HG03095 (cell line): ENCODE data around the gene ITPRID2.
A peak's percentile ranks its signal among the peaks of the same experiment; 100 is the strongest.

ENCODE experiments used
- ATAC-seq: cut with Tn5 transposase; IDR thresholded peaks from one replicate; pipeline ENCODE4 v1.9.1; 2021; ENCODE audit warnings: moderate library complexity; ENCODE audit not compliant: unreplicated experiment

Gene ITPRID2

GRCh38 chr2:181891258-181891965 lies at the start of gene ITPRID2:
Gene ITPRID2 (plus strand): TSS chr2:181891730. CDS start chr2:181892067, 337 bp downstream.
- ATAC-seq = peak; percentile 93

- no peak for ATAC-seq
Measured at GRCh38 chr2:181844551-181845290, 46.8 kb upstream of the ITPRID2 start.

DNA sequence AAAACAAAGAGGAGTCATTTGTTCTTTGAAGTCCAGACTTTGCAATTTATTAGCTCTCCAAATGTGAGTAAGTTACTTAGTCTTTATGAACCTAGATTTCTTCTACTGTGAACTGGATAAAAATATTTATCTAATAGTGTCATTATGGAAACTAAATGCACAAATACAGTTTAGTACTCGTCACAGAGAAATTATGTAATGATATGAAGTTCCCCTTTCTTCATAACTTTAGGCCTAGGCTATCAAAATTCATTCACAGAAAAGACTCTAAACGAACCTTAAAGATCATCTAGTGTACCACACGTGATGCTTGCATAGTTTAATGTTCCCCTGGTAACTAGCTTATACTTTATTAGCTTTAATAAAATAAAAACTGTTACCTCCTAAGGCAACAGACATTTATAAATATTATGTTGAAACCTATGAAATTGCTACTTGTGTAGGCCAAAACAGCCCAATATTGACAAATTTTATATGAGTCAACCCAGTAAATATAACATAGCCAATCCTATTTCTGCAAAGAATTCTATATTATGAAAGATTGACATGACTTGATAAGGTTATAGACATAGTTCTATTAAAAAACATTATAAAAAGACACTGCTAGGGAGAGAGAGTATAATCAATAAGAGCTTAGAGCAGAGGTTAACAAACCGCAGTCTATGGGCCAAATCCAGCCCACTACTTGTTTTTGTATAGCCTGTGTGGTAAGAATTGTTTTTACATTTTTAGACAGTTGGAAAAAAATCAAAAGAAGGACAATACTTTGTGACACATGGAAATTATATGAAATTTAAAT lies 44.9 kb upstream of the ITPRID2 start:
- no peak for ATAC-seq

- no peak for ATAC-seq
Measured at GRCh38 chr2:181847198-181847556, 44.4 kb upstream of the ITPRID2 start.

- ATAC-seq = no peak
Measured at GRCh38 chr2:181847702-181848101, 43.8 kb upstream of the ITPRID2 start.

DNA sequence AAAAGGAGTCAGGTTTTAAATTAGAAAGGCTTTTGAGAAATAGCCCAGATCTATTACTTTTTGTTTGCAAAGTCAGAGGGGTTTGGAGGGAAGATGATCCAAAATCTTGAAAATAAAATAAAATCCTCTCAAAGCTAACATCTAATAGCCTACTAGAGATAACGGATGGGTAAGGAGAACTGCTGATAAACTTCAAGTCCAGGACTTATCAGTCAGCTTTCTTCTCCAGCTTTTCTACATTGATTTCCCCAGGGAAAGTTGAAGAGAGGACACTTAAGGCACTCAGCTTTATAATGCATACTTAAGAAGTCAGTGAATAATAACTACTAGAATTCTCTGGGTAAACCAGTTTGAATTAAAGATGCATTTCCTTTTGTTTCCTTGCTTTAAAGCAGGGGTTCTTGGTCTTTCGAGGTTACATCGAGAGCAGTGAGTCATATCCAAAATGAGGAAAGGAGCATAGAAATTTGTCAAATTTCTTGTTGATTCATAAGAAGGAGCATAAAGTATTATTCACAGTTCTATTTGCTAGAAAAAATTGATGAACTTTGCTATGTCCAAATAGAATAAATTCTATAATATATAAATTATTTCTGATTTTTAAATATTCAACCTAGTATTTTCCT lies 43.2 kb upstream of the ITPRID2 start:
- no peak for ATAC-seq

DNA sequence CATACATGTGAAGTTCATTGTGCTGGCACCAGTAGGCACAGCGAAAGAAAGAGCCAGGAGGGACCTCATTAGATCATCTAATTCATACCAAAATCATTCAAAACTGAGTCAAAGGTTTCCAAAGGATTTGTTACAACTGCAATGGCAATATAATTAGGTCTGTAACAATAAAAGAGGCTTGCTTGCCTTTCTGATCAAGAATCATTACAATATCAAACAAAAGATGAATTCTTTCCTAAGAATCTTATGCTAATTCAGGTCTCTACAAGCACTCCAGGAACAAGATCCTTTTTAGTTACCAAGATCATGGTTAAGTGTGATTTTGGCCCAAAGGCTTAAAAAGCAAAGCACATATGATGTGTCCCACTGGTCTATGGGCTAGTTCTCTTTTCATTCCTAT lies 41.9 kb upstream of the ITPRID2 start:
- no peak for ATAC-seq

DNA sequence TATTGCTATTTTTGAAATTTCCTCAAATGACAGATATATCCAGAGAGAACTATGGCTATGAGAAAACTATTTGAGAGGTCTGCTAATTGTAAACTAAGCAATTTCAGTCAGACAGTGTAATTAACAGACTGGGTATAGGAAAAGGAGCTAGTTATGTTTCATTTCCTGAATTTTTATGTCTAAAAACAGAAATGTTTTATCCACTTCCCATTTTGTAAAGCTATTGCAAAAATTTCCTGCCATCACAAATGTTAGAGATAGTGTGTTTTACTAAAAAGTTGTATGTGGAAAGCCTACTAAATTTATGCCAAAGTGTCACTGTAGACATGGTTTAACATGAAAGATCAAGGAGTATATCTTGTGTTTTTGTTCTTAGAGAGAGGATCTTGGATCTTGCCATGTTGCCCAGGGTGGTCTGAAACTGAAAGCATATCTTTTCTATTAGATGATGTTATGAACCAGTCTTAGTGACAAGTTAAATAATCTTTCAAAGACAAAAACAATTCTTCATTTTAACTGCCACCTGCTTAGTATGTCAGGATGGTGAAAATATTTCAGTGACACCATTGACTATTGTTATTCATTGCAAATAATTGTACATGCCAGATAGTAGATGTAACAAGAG lies 40.5 kb upstream of the ITPRID2 start:
- no peak for ATAC-seq

- no peak for ATAC-seq
Measured at GRCh38 chr2:181851726-181852125, 39.8 kb upstream of the ITPRID2 start.

DNA sequence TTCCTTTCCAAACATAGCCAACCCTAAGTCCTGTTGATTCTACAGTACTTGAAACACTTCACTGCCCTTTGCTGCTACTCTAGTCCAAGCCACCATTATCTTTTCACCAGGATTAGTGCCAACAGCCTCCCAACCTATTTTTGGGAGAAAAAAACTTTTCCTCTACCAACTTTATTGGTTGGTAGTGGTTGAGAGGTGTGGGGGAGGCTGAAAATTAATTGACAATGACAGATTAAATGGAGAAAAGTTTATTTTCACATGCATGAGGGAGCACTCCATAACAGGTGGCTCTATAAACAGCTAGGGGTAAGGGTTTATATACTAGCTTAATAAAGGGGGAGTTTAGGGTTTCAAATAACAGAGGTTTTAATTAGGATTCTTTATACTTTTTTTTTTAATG lies 37.8 kb upstream of the ITPRID2 start:
- no peak for ATAC-seq

DNA sequence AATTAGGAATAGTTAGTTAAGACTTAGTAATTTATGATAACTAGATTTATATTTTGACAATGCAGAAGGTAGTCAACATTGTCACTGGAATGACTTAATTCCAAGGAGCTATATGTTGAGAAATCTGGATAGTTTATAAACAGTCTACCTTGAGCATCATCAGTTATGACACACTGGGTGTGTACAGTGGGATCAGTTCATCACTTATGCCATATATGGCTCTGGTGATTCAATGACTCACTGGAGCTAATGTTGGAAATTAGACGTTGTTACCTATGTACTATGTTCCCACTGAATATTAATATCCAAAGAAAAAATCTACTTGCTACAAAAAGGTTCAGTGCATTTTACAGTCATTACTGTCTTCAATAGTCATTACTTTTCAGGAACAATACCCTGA lies 34.0 kb upstream of the ITPRID2 start:
- no peak for ATAC-seq

DNA sequence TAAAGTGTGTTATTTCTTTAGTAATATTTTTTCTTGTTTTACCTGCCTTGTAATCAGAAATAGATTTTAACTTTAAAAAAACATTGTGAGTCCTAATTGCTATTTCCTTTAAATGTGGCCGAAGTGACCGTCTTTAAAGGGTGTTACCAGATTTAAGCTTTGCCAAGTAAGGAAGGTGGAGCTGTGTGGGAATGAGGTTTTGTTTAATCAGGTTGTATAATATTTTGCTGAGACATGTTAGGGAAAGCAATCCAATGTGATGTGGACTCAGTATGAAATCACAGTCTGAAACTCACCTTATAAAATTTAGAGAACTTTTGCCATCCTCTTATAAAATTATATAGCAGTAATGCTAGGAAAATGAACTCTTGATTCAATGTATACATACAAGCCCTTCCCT lies 32.9 kb upstream of the ITPRID2 start:
- ATAC-seq = no peak

GRCh38 chr2:181859123-181859522 lies 32.4 kb upstream of the ITPRID2 start:
- no peak for ATAC-seq

DNA sequence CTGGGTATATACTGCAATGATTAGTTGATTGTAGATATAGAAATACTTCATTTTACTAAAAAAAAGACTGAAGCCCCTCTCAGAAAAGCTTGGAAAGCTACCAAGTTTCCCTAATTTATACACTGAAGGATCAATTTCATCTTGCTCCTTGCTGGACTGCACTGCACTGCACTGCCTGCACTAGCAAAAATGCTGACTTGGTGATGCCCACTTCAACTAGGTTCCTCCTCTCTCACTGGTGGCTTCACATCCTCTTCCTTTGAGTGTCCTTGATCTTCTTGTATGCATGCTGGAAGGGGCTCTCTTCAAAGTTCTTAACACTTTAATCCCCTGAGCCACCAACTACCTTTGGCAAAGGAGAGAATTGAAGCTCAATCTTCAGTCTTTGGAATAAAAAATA lies 31.7 kb upstream of the ITPRID2 start:
- no peak for ATAC-seq

GRCh38 chr2:181861379-181861778 lies 30.2 kb upstream of the ITPRID2 start:
- ATAC-seq = no peak

DNA sequence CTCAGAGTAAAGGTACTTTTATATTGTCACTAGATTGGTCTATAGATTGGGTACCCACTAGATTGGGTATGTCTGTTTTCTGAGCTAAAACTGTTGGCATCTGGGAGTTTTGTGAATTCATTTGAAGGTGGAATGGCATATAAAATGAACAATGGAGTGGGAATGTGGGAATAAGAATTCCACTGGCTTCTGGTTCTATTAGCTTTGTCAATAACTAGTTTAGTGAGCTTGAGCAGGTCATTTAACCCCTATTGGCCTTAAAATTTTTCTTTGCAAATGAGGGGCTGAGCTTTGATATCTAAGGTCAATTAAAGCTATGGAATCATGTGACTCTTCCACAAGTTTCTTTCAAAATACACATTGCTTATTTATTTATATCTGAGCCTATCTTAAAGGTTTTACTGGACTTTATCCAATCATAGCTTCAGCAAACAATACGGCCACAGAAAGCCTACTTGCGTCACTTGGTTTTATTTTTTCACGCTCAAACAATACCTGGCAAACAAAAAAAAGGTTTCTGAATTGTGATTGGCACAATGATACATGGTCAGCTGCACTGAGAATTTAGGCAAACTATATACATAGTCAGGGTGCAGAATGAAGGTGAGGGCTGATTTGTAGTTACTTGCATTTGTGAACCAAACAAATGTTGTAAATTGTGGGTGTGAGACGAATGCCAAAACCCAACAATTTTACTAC lies 28.8 kb upstream of the ITPRID2 start:
- ATAC-seq = no peak

DNA sequence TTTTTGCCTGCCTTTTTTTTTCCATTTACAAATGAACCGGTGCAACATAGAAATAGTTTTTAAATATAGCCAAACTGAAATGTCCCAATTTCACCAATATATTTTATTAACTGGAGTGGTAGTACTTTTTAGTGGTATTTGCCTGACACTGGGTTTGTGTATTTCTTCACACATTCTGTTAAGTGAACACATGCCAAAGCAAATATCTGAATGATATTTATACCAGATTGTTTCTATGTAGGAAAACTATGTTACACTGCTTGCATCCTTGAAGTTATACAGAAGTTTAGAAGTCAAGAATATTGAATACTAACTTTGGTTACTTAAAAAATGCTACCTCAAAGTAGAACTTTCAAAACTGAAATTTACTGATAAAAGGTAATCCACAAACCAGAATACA lies 19.4 kb upstream of the ITPRID2 start:
- no peak for ATAC-seq

DNA sequence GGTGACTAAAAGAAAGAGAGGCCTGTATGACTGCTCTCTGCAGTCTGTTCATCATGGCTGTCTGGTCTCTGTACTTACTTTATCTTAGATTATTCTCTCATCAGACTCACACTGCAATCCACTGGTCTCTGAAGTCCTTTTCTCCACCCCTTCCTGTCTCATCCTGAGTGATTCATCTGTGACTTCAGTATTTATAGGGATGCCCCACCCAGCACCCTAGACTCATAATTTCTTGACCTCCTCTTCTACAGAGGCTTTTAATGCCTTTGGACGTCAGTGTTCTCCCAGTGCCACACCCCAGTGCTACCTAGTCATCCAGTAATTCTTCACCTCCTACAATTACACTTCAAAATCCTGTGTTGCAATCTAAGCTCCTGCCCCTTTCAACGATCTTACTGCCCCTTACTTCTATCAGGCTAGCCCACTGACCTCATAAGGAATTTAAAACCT lies 14.9 kb upstream of the ITPRID2 start:
- no peak for ATAC-seq

DNA sequence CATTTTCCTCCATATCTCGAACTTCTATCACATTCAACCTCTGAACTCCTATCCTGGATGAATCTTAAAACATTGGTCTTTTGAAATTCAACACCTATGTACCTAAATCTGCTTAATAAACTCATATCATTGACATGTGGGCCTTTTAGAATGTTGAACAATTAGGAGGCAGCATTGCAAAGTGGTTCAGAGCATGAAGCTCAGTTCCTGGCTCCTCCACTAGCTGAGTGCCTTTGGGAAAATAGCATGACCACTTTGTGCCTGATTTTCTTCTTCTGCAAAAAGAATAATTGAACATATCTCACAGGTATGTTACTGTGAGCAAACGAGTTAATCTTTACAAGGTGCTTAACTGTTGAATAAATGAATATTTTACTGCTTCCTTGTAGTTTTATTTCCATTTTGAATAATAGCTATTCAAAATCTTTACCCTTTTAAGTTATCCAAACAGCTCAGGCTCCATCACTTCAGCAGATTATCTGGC lies 14.3 kb upstream of the ITPRID2 start:
- ATAC-seq = no peak

- ATAC-seq = no peak
Measured at GRCh38 chr2:181878448-181878847, 13.1 kb upstream of the ITPRID2 start.
